ENCODE measurements around the gene ARL6IP4. TPM values are rescaled to one million over a fixed set of nuclear protein-coding genes. Genes with fewer than 3 reads are reported as not detected.
"Not testable (repeated sequence)": the region's sequence is repeated elsewhere in the genome, so short reads cannot be mapped to it uniquely, and the experiment has no call there.

ARL6IP4 gene
- total RNA-seq, 1 donor from 2014 or later, result 160 TPM

DNA sequence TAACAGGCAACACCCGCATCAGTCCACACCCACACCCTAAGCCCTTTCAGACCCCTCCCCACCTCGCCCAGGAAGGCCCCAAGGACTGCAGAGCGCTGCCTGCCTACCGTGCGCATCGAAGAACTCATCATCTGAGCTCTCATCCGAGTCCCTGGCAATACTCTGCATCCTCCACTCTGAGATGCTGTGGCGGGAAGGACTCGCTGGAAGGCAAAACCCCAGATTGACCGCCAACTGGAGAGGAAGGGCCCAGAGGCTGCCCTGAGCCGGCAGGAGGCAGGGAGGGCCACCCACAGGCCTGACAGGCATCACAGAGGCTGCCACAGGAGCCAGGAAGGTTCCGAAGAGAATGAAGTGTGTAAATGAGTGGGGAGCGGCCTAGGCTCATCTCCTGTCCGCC lies 23.8 kb downstream of the ARL6IP4 start:
- intact Hi-C loops (cut with micrococcal nuclease), result no loop called here

DNA sequence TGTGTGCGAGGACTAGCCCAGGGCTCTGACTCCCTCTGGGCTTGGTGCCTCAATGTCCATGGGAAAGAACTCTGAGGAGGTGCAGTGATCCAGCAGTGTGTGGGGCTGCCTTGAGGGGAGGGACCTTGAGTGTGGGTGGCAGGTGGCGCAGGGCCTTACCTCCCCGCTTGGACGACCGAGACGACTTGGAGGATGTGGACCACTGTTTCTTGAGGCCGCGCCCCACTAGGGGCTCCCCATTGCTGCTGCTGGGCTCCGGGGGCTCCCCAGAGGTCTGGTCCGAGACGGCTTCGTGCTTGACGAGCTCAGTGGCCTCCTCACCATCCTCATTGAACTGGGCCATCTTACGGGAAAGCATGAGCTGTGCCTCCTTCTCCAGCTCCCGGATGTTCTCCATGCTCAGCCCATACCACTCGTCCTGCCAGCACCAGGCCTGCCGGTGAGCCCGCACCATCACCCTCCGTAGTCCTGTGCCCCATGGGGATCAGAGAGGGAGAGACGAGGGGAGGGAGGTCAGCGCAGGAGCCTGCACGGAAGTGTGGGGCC lies 24.7 kb downstream of the ARL6IP4 start:
- intact Hi-C loops (cut with micrococcal nuclease), result no loop called here

DNA sequence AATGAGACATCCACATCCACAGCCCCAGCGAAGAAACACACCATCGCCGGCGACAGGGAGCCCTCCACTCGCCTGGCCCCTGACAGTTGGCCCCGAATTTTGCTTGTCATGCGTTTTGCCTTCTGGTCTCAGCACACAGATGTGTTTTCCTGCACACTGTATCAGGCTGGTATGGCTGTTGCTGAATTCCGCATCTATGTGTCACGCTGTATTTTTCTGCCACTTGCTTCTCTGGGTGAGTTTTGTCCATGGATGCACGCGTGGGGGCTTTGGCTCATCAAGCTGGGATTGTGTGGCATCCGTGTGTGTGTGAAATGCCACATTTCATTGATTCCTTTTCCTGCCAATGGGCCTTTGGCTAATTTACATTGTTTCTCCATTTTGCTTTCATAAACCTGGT lies 26.5 kb downstream of the ARL6IP4 start:
- intact Hi-C loops (cut with micrococcal nuclease), result no loop called here

DNA sequence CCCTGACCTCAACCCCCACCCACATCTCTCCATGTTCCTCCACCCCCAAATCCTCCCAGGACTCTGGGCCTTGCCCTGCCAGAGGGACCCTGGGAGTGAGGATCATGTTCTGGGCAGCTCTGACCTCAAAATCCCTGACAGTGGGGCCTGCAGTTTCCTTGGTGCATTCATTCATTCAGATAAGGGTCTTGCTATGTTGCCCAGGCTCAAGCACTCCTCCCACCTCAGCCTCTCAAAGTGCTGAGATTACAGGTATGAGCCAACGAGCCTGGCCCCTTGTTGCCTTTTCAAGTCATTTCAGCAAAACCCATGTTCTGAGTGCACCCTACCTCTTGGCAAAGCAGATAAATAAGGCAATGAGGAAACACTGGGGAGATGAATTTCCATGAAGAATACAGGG lies 29.6 kb downstream of the ARL6IP4 start:
- intact Hi-C loops (cut with micrococcal nuclease), result no loop called here

DNA sequence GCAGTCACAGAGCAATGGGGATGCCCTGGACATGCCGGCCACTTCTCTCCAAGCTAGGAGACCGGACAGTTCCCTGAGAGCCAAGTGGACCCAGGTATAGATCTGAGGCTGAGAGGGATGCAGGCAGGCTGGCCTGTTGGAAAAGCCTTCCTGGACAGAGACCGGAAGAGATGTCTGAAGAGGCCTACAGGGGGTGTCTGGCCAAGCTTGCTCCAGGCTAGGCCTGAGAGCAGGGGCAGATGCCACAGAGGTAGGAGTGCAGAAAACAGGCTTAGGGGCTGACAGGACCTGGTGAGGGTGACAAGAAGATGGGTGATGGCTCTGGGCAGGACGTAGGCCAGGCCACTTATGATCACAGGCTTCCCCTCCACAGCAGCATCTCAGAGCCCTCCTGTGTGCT lies 30.2 kb downstream of the ARL6IP4 start:
- intact Hi-C loops (cut with micrococcal nuclease), result no loop called here

DNA sequence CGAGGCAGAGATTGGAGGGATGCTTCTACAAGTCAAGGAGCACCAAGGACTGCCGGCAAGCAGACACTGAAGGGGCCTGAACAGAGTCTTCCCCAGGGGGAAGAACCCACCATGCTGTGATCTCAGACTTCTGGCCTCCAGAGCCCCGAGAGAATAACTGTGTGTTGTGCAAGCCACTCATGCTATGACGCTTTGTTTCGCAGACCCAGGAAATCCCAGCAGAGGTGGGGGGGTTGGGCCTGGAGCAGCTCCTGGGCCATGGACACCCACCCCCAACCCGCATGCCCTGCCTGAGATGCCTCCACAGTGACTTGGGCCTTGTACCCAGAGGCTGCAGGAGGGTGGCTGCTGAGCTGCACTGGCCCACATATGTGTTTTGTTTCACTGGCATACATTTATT lies 31.2 kb downstream of the ARL6IP4 start:
- intact Hi-C loops (cut with micrococcal nuclease), result no loop called here

DNA sequence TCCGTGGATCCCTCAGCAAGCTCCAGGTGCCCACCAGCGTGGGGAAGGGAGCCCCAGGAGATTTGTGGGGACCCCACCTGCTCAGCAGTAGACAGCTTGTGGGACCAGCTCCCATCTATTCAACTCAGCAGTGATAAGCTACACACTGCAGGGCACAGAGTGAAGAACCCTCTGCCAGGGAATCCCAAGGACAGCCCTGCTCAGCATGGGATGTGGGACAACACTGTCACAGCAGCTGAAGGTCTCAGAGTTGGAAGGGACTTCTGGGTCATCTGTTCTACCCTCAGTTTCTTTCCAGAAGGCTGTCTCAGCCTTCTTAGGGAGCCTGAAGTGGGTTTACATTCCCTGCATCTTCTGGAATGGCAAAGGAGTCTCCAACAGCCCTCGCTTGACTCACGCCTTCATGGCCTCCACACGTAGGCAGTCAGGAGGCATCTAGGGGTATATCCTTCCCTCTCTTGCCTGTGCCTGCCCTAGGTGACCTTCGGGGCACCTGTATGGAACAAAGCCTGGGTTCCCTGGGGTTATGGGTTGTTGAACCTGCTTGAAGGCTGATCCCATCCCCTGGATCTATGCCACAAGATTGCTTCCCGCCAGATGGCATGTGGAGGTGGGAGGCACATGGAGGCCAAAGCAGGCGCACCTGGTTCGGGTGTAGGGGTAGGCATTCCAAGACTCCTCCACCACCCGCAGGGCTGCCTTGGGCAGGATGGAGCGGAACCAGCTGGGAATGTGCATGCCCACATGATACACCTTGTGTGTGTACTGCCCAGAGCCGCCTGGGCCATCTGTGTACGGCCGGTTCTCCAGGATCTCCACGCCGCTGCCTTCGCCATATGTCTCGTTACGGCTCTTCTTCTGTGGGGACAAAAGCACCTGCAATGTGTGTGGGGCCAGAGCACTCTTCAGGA lies 33.0 kb downstream of the ARL6IP4 start:
- intact Hi-C loops (cut with micrococcal nuclease), result no loop called here

DNA sequence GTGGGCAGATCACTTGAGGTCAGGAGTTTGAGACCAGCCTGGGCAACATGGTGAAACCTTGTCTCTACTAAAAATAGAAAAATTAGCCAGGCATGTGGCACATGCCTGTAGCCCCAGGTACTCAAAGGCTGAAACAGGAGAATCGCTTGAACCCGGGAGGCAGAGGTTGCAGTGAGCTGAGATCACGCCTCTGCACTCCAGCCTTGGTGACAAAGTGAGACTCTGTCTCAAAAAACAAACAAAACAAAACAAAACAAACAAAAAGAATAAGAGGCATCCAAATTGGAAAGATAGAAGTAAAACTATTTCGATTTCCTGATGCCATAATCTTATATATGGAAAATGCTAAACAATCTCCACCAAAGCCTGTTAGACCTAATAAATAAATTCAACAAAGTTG lies 34.0 kb downstream of the ARL6IP4 start:
- intact Hi-C loops (cut with micrococcal nuclease), result not testable (repeated sequence)

DNA sequence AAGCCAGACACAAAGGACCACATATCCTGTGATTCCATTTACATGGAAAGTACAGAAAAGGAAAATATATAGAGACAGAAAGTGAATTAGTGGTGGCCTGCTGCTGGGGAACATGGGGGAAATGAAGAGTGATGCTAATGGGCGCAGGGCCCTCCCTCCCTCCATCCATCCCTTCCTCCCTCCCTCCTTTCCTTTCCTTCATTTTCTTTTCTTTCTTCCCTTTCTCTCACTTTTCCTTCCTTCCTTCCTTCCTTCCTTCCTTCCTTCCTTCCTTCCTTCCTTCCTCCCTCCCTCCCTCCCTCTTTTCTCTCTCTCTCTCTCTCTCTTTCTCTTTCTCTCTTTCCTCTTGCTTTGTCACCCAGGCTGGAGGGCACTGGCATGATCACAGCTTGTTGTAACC lies 37.3 kb downstream of the ARL6IP4 start:
- intact Hi-C loops (cut with micrococcal nuclease), result no loop called here

DNA sequence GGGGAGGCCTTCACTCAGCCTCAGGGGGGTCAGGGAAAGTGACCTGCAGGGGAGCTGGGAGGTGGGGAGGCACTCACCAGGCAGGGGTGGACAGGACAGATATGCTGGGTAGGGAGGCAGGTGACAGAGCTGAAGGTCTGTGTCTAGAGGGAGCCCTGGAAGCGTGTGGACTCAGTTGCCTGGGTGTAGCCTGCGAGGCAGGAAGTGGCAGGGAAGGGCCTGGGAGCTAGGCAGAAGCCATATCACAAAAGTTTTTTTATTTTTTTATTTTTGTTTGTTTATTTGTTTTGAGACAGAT lies 39.3 kb downstream of the ARL6IP4 start:
- intact Hi-C loops (cut with micrococcal nuclease), result no loop called here

DNA sequence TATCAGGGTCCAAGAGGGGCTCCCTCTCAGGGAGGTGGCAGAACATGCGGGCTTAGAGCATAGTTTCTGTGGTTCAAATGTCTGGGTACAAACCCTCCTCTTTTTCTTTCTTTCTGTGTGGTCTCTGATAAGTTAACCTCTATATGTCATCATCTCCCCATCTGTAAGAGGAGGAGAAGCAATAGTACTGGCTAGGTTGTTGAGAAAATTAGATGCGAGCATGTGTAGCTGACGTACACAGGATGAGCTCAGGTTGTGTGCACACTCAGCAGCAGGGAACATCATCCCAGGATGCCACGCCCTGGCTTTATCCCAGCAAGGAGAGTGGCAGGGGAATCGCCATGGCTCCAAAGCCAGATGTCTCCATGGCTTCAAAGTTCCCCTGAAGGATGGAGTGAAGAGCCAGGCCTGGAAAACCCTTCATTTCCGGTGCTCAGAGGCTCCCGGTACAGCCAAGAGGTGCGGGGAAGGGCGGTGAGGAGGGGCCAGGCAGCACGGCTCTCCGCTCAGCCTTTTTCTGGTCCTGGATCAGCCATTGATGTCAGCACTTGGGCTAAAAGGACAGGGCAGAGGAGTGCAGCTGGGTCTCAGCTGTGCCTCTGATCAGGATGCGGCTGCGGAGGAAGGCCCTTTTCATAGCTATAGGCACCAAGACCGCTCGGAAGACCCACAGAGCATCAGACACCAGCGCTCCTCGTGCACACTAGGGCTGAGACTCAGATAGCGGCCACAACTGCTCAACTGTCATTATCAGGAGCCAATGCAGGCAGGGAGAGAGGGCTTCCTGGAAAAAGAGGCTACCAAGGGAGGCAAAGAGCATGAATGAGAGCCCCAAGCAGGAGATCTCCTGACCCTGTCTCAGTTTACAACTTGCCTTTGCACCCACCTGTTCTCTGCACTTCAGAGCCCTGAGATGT lies 41.5 kb downstream of the ARL6IP4 start:
- intact Hi-C loops (cut with micrococcal nuclease), result no loop called here

DNA sequence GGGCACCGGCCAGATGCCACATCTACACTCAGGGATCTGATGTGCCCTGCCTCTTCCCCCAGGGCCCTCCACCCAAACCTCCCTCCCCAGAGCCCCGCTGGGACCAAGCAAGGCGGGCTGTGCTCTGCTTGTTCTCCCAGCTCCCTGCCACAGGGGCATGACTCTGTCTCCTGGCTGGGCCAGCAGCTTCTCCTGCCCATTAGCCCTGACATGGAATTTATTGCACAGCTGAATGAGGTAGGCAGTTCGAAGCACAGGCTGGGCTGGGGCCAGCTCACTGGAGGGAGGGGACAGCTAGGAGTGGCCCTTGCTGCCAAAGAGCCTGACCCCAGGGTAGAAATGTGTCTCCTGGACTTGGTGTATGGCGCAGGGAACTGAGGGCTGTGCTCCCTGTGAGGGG lies 42.4 kb downstream of the ARL6IP4 start:
- intact Hi-C loops (cut with micrococcal nuclease), result no loop called here

DNA sequence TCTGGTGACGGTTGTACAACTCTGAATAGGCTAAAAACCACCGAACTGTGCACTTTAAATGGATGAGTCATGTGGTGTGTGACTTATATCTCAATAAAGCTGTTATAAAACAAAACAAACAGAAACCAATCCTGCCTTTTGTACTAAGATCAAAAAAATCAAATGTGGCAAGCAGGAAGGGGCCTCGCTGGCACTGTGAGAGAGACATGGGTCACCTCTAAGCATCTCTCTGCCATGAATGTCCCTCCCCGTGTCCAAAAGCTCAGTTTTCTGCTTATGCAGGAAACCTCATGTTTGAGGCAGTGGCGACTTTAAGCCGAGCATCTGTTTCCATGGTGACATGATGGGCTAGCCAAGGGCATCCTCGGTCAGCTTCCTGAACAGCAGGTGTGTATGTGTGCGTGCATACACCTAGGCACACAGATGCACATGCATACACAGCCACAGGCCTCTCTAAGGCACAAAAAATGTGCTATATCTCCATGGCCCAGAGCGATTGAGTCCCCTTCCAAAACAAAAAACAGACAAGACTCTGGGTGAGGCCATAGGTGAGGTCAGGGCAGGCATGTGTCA lies 44.4 kb downstream of the ARL6IP4 start:
- intact Hi-C loops (cut with micrococcal nuclease), result no loop called here

DNA sequence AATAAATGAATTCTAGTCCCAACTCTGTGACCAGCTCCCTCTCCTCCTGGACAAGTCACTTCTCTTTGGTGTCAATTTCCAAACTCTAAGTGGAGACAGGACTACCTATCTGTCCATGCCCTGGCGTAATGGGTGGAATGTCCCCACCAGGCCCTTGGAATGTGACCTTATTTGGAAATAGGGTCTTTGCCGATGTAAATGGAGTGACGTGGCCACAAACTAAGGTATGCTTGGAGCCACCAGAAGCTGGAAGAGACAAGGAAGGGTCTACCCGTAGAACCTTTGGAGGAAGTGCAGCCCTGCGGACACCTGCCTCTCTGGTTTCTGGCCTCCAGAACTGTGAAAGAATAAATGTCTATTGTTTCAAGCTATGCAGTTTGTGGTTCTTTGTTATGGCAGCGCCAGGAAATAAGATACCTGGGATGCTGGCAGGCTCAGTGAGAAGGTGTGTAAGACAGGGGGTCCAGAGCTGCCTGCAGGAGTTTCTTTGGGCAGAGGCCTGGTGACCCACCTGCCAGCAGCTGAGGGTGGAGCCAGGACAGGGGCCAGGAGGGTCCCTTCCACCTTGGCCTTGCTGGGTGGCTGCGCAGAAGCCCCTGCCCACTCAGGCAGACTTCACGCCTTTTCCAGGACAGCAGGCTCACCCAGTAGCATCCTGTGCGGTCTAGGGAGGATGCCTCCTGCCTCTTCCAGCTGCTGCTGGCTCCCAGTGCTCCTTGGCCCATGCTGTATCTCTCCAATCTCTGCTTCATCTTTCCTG lies 45.8 kb downstream of the ARL6IP4 start:
- intact Hi-C loops (cut with micrococcal nuclease), result no loop called here

DNA sequence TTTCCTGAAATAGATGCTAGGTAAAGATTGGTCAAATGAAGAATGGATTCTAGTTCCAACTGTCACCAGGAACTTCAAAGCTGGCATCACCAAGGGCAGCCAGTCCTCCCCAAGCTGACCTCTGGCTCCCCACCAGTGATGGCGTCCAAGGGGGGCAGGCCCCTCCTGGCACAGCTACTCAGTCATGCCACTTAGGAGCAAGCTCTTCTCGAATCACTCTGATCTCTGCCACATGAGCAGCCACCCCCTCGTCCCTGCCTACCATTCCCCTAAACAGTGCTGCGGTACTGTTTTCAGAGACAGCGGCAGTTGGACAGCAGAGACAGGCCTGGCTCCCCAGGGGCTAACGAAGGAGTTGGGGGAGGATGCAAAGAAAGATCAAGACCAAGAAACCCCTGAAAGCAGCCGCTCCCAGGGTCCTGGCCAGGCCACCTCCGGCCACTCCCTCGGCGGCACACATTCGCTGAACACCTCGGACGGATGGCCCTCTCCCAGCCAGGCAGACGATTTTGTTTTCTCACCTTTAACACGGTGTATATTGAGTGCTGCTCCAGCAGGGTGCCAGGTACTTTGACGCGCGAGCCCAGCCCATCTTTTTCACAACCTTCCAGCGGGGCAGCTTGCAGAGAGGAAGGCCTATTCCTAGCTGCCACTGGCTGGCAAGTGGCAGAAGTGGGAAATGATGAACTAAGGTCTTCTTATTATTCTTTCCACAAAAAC lies 47.4 kb downstream of the ARL6IP4 start:
- intact Hi-C loops (cut with micrococcal nuclease), result no loop called here

DNA sequence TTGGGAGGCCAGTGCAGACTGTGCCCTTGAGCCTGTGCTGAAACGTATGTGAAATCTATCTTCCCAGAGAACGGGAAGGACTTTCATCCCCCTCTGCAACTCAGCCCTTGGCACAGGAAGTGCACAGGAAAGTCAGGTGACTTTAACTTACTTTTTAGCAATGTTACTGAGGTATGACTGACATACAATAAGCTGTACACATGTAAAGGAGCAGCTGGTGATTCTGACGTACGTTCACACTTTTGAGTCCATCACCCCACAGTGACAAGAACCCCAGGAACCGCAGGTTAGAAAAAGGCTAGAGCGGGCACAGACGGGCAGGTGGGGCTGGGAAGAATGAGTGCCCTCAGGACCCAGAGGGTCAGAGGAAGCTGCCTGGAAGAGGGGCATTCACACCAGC lies 48.0 kb downstream of the ARL6IP4 start:
- intact Hi-C loops (cut with micrococcal nuclease), result no loop called here

DNA sequence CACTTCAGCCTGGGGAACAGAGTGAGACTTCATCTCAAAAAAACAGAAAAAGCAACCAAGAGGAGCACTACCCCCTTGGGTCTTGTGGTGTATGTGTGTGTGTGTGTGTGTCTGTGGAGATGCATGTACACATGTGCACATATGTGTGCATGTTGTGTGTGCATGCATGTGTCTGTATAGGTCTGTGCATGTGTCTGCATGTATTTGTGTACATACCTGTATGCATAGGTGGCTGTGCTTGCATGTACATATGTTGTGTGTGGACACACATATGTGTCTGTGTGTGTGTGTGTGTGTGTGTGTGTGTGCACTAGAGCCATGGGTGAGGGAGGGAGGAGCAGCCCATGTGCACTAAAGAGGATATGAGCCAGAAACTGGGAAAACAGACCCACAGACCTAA lies 49.1 kb downstream of the ARL6IP4 start:
- intact Hi-C loops (cut with micrococcal nuclease), result no loop called here

DNA sequence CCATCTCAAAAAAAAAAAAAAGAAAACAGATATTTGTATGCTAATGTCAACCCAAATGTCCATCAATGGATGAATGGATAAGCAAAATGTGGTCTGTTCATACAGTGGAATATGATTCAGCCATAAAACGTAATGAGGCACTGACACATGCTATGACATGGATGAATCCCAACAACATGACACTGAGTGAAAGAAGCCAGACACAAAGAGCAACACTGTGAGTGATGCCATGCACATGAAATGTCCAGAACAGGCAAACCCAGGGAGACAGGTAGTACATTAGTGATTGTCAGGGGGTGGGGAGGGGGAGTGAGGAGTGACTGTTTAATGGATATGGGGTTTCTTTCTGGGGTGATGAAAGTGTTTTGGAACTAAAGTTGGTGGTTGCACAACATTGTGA lies 50.2 kb downstream of the ARL6IP4 start:
- intact Hi-C loops (cut with micrococcal nuclease), result no loop called here

DNA sequence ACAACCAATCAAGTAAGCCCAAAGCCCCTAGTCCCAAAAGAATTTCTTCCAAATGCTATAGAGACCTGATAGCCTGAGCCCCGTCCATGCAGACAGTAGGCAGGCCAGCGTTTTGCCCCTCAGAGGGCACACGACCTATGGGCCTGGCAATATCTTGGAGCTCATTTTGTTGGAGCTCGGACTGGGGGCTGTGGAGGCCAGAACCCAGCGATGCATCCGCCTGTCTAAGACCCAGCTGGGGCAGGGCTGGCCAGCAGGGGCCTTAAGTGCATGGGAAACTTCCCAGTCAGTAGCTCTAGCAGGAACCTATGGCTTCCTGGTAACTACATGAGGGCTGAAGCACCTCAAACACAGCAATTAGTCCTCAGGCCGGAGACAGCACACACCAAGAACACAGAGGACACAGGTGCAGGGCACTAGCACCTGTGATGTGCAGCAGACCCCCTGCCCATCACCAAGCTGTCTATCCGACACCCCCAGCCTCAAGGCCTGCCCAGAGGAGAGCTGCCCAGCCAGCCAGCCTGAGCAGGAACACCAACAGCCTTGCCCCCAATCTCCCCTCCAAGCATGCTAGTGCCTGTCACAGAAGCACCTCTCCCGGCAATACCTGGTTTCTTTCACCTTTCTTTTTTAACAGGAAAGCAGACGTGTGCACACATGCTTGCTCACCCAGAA lies 50.8 kb downstream of the ARL6IP4 start:
- intact Hi-C loops (cut with micrococcal nuclease), result no loop called here
